NCI-H1105 treated with DMSO at 0.1 percent for 48 hours (cell line): Measurements from ENCODE around the gene FBXO48.
"Not testable (repeated sequence)": the region's sequence is repeated elsewhere in the genome, so short reads cannot be mapped to it uniquely, and the experiment has no call there.

Experiments
- DNase-seq: peaks from one replicate; lab custom pipeline; 2025; lab: John Stamatoyannopoulos, UW

Gene FBXO48, protein sequence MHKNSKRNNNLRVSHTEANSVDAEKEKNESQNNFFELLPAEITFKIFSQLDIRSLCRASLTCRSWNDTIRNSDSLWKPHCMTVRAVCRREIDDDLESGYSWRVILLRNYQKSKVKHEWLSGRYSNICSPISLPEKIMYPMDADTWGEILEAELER

DNA sequence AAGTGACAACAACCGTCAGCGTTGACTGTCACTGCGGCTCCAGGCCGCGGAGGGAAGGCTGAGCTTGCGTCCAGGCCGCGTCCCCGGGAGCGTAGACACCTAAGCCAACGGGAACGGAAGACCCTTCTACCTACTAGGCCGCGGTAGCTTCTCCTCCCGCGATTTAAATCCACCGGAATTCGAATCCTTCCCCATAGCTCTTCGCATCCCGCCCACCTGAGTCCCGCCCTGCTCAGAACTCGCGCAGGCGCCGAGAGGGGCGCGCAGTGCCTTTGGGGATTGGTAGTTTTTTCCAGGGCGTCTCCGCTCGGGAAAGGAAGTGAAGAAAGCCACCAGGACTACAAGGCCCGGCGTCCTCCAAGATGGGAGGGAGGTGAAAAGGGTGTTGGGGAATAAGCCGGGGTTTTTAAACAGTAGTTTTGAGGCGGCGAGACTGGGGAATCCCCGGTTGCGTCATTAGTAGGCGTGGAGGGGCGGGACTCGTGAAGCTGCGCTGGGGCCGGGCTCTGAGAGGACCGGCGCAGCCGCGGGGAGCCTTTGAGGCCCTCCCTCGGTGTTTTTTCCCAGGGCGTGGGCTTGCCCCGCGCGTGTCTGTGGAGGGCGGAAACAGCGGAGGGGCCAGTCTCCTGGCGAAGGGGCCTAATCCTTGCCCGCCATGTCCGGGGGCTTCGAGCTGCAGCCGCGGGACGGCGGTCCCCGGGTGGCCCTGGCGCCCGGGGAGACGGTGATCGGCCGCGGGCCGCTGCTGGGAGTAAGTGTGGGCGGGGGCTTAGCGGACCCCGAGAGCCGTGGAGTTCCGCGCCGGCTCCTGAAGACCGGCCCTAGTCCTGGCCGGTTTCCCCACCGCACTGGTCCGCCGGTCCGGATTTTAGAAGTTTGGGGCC, at the start of gene FBXO48, which contains the start of gene APLF:
TSS of gene FBXO48 (minus strand) at position 218 of the 884 bp plus-strand sequence. CDS start 2,149 bp downstream, outside the sequence.
TSS of gene APLF (plus strand) at position 509 of the 884 bp plus-strand sequence. CDS start at position 656, 147 bp downstream.
- DNase-seq, result peak; percentile 97

DNA sequence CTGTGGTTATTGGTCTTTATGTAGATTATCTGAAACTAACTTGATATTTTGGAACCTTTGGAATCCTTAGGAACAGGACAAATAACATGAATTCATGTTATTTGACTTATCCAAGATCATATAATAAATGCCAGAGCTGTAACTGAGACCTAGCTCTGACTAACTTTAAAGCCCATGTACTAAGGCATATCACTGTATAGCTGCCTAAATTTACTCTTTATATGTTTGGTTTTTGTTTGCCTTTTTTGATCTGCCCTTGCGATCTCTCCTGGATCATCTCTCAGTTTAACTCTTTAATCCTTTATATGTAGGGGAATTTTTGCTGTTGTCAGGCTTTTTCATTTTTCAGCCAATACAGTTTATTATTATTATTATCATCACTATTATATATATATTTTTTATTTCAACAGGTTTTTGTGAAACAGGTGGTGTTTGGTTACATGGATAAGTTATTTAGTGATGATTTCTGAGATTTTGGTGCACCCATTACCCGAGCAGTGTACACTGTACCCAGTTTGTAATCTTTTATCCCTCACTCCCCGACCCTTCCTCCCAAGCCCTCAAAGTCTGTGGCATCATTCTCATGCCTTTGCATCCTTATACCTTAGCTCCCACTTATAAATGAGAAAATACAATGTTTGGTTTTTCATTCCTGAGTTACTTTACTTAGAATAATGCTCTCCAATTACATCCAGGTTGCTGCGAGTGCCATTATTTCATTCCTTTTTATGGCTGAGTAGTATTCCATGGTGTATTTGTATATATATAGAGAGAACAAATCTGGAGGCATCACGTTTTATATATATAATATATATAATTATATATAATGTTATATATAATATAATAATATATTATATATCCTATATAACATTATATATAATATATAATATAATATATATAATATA, 49.2 kb upstream of the FBXO48 start:
- DNase-seq, result no peak

DNA sequence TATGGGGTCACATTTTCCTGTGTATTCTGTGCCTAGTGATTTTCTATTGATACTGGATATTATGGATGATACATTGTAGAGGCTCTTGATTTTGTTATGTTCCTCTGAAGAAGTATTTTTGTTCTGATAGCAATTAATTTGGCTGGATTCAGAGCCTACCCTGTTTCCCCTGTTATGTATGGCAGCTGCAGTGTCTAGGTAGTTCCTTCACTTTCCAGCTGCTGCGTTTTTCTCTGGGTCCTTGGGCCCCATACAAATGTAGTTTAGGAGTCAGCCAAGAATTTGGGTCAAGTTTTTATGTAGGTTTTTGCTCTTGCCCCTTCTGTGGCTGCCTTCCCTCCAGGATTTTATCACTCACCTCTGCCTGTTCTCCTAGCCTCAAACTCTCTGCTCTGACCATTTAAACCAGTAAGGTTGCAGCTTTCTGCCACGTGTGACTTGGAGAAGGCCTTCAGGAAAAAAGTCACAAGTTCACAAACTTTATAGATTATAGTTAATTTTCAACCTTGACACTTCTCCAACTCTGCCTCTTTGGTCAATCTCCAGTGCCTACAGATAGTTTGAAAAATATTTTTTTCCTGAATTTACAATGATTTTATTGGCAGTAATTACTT, 47.3 kb upstream of the FBXO48 start:
- no peak for DNase-seq

GRCh38 chr2:68512966-68513365, 45.9 kb upstream of the FBXO48 start:
- no peak for DNase-seq

DNA sequence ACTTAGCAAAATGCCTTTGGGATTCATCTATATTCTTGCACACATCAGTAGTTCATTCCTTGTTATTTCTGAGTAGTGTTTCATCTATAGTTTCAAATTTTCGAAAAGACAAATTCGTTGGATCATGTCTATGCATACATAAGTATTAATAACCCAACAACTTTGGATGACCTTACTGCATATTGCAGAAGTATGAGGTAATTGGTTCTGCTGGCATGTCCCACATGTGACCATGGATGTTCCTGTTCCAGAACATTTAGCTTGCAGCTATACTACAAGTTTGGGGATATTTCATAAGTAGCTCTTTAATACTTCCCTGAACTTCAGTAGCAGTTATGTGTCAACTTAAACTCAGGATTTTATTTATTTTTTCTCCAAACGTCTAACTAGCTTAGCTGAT, 45.2 kb upstream of the FBXO48 start:
- no peak for DNase-seq

DNA sequence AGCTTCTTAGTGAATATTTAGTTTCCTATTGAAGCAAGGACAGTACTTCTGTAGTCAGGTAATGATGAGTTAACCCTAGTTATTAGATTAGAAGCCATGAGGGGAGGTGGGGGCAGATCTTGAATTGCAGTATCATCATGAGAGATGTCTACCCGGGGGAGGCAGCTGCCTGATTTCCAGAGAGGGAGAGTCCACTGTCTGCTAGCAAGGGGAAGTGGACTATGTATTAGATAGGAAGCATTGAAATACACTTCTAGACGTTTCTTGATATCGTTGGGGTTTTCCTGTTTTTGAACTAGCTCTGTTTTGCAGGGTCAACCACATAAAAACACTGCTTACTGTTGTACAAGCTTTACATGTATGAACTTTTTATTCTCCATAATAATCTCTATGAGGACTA, 39.1 kb upstream of the FBXO48 start:
- no peak for DNase-seq

- DNase-seq, result no peak
Measured at GRCh38 chr2:68505603-68506159, 38.6 kb upstream of the FBXO48 start.

GRCh38 chr2:68501768-68502167, 34.7 kb upstream of the FBXO48 start:
- DNase-seq, result no peak

DNA sequence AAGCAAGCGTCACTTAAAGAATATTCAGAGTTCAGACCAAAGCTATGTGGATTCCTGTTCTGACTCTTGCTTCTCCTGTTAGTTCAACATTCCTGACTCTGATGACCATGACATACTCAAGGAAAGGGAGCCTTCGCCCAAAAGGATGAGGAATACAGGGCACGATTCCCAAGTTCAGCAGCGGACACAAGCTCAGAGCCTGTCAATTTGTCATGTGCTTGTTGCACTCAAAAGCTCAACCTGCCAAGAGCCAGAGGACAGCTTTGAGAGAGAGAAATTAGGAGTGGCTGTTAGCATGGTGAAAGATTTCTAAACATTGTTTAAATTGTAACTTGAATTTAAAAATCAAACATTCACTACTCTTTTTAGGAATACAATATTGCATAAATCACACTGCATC, 33.6 kb upstream of the FBXO48 start:
- no peak for DNase-seq

- DNase-seq, result no peak
Measured at GRCh38 chr2:68499133-68499532, 32.0 kb upstream of the FBXO48 start.

- DNase-seq, result no peak
Measured at GRCh38 chr2:68491582-68491981, 24.5 kb upstream of the FBXO48 start.

DNA sequence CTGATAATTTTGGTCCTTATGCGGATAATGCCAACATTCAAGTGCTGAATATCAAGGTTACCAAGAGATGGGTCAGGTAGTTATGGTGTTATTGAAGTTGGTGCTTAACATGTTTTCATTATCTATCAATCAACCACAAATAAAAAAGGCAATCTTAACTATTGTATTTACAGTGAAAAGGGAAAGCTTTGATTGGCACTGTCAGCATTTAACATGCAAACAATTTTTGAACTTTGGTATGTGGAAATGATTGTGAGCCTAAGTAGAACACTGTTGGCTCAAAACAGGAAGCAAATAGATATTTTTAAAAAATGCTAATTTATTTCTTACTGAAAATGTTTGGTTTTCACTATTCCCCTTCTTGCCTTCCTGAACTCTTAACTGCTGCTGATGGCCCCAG, 22.2 kb upstream of the FBXO48 start:
- DNase-seq, result no peak

GRCh38 chr2:68488605-68489004, 21.5 kb upstream of the FBXO48 start:
- not testable (repeated sequence) for DNase-seq

DNA sequence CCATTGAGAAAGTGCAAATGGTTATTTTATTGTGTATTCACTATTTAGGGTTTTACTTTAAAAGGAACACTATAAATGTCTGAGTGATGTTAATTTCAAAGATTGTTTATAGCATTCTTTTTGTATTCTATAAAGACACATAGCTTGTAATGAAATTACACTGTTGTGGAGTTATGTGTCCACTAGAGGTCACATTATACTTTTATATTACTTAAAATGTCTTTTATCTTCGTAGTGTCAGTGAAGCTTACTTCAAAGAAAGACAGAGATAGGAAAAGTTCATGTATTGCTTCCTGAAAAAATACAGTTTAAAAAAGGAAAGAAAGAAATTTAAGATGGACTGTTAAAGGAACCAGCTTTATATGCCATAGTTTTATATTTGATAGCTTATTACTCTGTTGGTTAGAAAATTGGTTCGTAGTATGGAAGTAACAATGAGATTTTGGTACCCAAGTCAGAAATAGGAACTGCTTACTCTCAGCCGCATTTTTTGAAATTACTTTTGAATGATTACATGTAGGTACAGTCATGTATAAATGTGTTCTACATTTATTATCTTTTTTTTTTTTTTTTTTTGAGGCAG, 20.8 kb upstream of the FBXO48 start:
- DNase-seq, result peak; percentile 50

DNA sequence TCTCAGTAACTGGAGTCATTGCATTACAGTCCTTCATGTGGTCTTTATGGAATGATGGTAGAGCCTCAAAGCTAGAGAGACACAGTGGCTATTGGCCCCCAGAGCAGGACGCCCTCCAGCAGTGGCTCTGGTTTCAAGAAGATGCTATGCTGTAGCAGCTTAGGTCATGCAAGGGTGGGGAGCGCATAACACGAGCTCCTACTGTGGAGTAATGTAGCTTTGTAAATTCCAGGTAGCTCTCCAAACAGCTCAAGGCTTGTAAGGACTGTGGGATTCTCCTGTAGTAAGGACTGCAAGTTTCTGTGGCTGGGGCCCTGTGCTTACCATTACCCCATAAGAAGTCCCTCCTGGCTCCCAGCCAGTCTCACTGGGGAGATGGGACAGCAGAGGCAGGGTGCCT, 15.9 kb upstream of the FBXO48 start:
- DNase-seq, result no peak

- no peak for DNase-seq
Measured at GRCh38 chr2:68482296-68482820, 15.3 kb upstream of the FBXO48 start.

DNA sequence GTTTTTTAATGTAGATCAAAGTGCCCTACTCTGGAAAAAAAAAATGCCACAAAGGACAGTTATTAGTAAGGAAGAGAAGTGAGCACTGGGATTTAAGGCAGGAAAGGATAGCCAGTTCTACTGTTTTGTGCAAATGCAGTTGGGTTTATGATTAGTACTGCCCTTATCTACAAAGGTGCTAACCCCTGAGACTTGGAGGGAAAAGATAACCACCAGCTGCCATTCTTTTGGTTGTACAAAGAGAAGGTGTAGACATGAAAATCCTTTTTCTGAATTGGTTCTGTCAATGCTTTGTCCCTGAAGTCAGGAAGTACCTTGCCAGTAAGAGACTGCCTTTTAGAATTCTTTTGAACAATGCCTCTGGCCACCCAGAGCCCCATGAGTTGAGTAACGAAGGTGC, 11.6 kb upstream of the FBXO48 start:
- no peak for DNase-seq

GRCh38 chr2:68476454-68476853, 9.4 kb upstream of the FBXO48 start:
- DNase-seq, result no peak

DNA sequence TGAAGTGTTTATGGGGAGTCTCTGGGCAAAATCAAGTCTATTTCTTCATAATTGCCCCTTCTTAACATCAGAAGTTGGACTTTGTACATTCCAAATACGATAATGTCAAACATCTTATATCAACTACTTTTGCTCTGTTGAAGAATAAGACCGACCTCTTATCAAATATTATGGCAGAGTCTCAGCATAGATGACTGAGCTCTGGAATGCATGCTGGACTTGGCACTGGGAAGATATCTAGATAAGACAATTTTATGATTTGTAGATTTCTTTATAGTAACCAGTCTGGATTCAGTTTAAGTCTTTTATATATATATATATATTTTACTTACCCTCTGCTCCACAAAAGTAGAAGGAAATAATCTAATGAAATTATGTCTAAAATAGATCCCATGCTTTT, 8.5 kb upstream of the FBXO48 start:
- DNase-seq, result no peak

GRCh38 chr2:68475110-68475509, 8.0 kb upstream of the FBXO48 start:
- no peak for DNase-seq

DNA sequence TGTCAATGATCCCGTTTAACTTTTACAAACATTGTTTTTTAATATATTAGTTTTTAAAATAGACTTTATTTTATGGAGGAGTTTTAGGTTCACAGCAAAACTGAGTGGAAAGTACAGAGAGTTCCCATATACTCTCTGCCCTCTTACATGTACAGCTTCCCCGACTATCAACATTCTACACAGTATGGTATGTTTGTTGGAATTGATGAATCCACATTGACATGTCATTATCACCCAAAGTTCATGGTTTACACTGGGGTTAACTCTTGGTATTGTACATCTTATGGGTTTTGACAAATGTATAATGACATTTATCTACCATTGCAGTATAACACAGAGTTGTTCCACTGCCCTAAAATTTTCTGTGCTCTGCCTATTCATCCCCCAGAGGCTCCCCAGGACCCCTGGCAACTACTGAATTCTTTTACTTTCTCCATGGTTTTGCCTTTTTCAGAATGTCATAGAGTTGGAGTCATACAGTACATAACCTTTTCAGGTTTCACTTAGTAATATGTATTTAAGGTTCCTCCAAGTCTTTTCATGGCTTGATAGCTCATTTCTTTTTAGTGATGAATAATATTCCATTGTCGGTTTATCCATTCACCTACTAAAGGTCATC, 5.8 kb upstream of the FBXO48 start:
- DNase-seq, result no peak
